ENCODE data around the gene DLGAP5.

DNA sequence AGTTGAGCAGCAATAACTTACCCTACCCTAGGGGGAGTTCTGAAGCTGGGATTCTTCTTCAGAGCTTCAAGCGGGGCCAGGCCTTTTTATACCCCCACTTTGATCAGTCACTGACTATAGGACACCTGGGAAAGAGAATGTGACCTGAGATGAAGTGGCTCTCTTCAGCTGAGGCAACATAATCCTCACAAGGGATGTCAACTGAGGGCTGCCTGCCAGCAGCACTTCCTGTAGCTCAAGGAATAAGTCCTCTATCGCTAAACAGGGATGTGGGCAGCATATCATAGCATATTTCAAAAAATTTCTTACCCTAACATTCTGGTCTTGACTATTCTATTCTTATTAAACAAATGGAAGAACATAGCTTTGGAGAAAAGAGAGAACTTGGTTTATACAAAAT, 45.0 kb downstream of the DLGAP5 start:
- no peak for TF ChIP-seq CTBP1 (IDR thresholded peaks at IDR 0.05; ENCODE audit: borderline replicate concordance)
- no peak for TF ChIP-seq PKNOX1 (IDR thresholded peaks at IDR 0.05)
- no peak for TF ChIP-seq NFRKB (IDR thresholded peaks at IDR 0.05)
- no peak for TF ChIP-seq SP1 (IDR thresholded peaks at IDR 0.05)
- TF ChIP-seq FOXM1 (IDR thresholded peaks at IDR 0.05; ENCODE audit: borderline replicate concordance): no peak
- no peak for TF ChIP-seq ZNF384 (IDR thresholded peaks at IDR 0.05)
- TF ChIP-seq ELF4 (IDR thresholded peaks at IDR 0.05): no peak
- no peak for TF ChIP-seq ARNT (IDR thresholded peaks at IDR 0.05)
- TF ChIP-seq SUZ12 (IDR thresholded peaks at IDR 0.05): no peak
